GM13976 (cell line): ENCODE data around the gene NOP56.
A peak's percentile ranks its signal among the peaks of the same experiment; 100 is the strongest.

Experiments used
- DNase-seq: peaks from one replicate; pipeline ENCODE4 v3.0.0; 2012; ENCODE audit warnings: low spot score
- CTCF ChIP-seq: IDR thresholded peaks from 2 replicates; pipeline ENCODE4 v1.5.1; 2012; ENCODE audit warnings: borderline replicate concordance, mild to moderate bottlenecking; ENCODE audit not compliant: insufficient read depth; ENCODE audit errors: extremely low read depth, missing control alignments, control extremely low read depth
- in situ Hi-C: fragments of 300-500 bp; cut with MboI; formaldehyde crosslinking; loops from one replicate; pipeline ENCODE4 v1.12.0; 2022; ENCODE audit warnings: low sequenced_read_pairs, mixed read lengths, inconsistent platforms; ENCODE audit not compliant: unreplicated experiment

The NOP56 gene

GRCh38 chr20:2658414-2659354, 6.3 kb downstream of the NOP56 start:
- TF ChIP-seq CTCF = no peak
- in situ Hi-C loops = no loop called here
- DNase-seq = no peak

- no peak for TF ChIP-seq CTCF
- in situ Hi-C loops = no loop called here
- no peak for DNase-seq
Measured at GRCh38 chr20:2659547-2659946, 7.1 kb downstream of the NOP56 start.

GRCh38 chr20:2663364-2663886, 11.0 kb downstream of the NOP56 start:
- in situ Hi-C loops = no loop called here
- no peak for TF ChIP-seq CTCF
- DNase-seq = no peak

GRCh38 chr20:2663887-2664719, 11.7 kb downstream of the NOP56 start, which contains the start of gene IDH3B:
IDH3B (minus strand) TSS chr20:2664216; CDS start chr20:2664188, 28 bp downstream.
- no peak for TF ChIP-seq CTCF
- in situ Hi-C loops = no loop called here
- peak; percentile 94 for DNase-seq

GRCh38 chr20:2671977-2672376, 19.5 kb downstream of the NOP56 start:
- DNase-seq = no peak
- in situ Hi-C loops = no loop called here

GRCh38 chr20:2672446-2672845, 20.0 kb downstream of the NOP56 start:
- in situ Hi-C loops = no loop called here
- no peak for DNase-seq
- no peak for TF ChIP-seq CTCF

More at GRCh38 chr20:2671977-2672376, 19.5 kb downstream of the NOP56 start:
- TF ChIP-seq CTCF = peak; percentile 10
